ENCODE measurements around the gene TSPAN9. TPM values are rescaled to one million over a fixed set of nuclear protein-coding genes. Genes with fewer than 3 reads are reported as not detected.

Gene TSPAN9
- total RNA-seq, 1 donor from 2014 or later, result 40.9 TPM

DNA sequence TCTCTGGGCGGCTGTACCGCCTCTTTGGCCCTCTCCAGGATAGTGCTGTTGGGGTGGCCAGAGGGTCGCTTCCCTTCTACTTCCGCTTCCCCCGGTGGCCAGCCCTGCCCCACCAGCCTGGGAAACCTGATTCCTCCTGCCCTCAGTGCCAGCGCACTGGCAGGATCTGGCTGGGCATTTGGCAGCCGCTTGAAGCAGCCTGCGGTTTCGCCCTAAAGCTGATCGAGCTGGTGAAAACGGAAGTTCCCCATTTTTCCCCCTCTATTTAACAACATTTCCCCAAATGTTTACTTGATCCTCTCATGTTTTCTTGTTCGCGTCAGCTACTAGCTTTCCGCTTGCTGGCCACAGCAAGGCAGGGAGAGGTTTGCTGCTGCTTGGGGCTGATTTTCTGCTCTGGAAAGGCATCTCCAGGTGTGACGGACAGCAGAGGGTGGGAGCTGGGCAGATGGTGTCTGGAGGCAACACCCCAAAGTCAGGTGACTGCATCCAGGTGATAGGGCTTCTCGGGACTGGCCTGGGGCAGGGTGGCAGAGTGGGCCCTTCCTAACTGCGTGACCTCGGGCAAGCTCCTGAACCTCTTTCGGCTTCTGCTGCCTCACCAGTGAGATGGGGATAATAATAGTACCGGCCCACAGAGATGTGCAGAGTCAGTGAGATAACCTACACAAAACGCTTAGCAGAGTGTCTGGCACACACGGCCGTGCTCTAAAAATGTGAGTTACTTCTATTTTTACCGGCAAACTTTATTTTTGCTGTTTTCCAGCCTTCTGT, 53.1 kb downstream of the TSPAN9 start:
- H3K9me3 ChIP-seq (ENCODE audit: insufficient read depth, low read depth, low read length), result no peaks in the 10 kb centered on the region
- DNase-seq (ENCODE audit: low read depth) (no peak), FAIRE-seq (no peak)
- peaks cover 22% of the 10 kb centered on the region for H3K4me1 ChIP-seq (ENCODE audit: insufficient read depth, low read length)
- Mint-ChIP-seq H3K4me1 (ENCODE audit: low read depth, unreplicated experiment) (peaks cover 13% of the 10 kb centered on the region), H3K4me3 (ENCODE audit: unreplicated experiment) (no peak overlapping the region), H3K9me3 (ENCODE audit: unreplicated experiment) (peaks cover 2% of the 10 kb centered on the region), H3K27me3 (ENCODE audit: low read depth, unreplicated experiment) (peaks cover 14% of the 10 kb centered on the region), H3K36me3 (ENCODE audit: low read depth, unreplicated experiment) (no peaks in the 10 kb centered on the region), H3K27ac (ENCODE audit: unreplicated experiment) (no peak overlapping the region)
- H3K27me3 ChIP-seq (ENCODE audit: insufficient read depth, low read length), result peaks cover 7% of the 10 kb centered on the region
- H2AFZ ChIP-seq (ENCODE audit: low read depth, low read length), result no peak overlapping the region
- no peaks in the 10 kb centered on the region for H3K36me3 ChIP-seq (ENCODE audit: insufficient read depth, low read length)
- peaks cover 17% of the 10 kb centered on the region for H3K79me2 ChIP-seq (ENCODE audit: insufficient read depth, low read length)
- peaks cover 60% of the 10 kb centered on the region for H4K20me1 ChIP-seq (ENCODE audit: insufficient read depth, low read length)
- H3K9ac ChIP-seq (ENCODE audit: low read length), result no peak overlapping the region
- H3K4me3 ChIP-seq (ENCODE audit: insufficient read depth, low read depth, low read length), result no peak overlapping the region
- TF ChIP-seq, protein P1, sequence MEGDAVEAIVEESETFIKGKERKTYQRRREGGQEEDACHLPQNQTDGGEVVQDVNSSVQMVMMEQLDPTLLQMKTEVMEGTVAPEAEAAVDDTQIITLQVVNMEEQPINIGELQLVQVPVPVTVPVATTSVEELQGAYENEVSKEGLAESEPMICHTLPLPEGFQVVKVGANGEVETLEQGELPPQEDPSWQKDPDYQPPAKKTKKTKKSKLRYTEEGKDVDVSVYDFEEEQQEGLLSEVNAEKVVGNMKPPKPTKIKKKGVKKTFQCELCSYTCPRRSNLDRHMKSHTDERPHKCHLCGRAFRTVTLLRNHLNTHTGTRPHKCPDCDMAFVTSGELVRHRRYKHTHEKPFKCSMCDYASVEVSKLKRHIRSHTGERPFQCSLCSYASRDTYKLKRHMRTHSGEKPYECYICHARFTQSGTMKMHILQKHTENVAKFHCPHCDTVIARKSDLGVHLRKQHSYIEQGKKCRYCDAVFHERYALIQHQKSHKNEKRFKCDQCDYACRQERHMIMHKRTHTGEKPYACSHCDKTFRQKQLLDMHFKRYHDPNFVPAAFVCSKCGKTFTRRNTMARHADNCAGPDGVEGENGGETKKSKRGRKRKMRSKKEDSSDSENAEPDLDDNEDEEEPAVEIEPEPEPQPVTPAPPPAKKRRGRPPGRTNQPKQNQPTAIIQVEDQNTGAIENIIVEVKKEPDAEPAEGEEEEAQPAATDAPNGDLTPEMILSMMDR (IDR thresholded peaks at IDR 0.05; ENCODE audit: insufficient read depth, low read depth, low read length), result no peak
- no peak for TF ChIP-seq EZH2 (IDR thresholded peaks at IDR 0.05; ENCODE audit: insufficient read depth, low read length)
- H3K27ac ChIP-seq (ENCODE audit: low read depth, low read length), result no peak overlapping the region
- no peak overlapping the region for H3K4me2 ChIP-seq (ENCODE audit: low read length)

DNA sequence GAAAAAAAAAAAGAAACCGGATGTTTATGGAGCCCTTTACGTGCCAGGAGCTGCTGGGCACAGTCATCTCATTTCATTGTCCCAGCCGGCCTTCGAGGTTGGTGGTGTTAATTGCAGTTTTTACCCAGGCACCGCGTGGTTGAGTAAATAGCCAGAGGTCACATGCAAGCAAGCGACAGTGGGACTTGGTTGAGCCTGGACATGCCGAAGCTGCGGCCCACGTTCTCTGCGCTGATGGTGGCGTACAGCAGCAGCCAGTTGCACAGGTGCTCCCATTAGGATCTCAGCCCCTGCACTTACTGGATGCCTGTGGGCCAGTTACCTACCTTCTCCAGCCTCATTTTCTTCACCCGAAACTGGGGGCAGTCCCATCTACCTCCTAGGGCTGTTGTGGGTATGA, 54.0 kb downstream of the TSPAN9 start:
- H3K9me3 ChIP-seq (ENCODE audit: insufficient read depth, low read depth, low read length), result no peaks in the 10 kb centered on the region
- DNase-seq (ENCODE audit: low read depth) (no peak), FAIRE-seq (no peak)
- H3K4me1 Mint-ChIP-seq (ENCODE audit: low read depth, unreplicated experiment), result peaks cover 13% of the 10 kb centered on the region
- H3K79me2 ChIP-seq (ENCODE audit: insufficient read depth, low read length), result peaks cover 21% of the 10 kb centered on the region
- H3K27me3 Mint-ChIP-seq (ENCODE audit: low read depth, unreplicated experiment), result peaks cover 16% of the 10 kb centered on the region
- H3K9me3 Mint-ChIP-seq (ENCODE audit: unreplicated experiment), result peaks cover 2% of the 10 kb centered on the region
- H3K4me2 ChIP-seq (ENCODE audit: low read length), result no peak overlapping the region
- peaks cover 65% of the 10 kb centered on the region for H4K20me1 ChIP-seq (ENCODE audit: insufficient read depth, low read length)
- H3K4me3 ChIP-seq (ENCODE audit: insufficient read depth, low read depth, low read length), result no peak overlapping the region
- H3K36me3 Mint-ChIP-seq (ENCODE audit: low read depth, unreplicated experiment), result peaks cover 1% of the 10 kb centered on the region
- no peak overlapping the region for H3K27ac ChIP-seq (ENCODE audit: low read depth, low read length)
- no peaks in the 10 kb centered on the region for H3K36me3 ChIP-seq (ENCODE audit: insufficient read depth, low read length)
- H2AFZ ChIP-seq (ENCODE audit: low read depth, low read length), result no peak overlapping the region
- H3K4me1 ChIP-seq (ENCODE audit: insufficient read depth, low read length), result peaks cover 22% of the 10 kb centered on the region
- H3K4me3 Mint-ChIP-seq (ENCODE audit: unreplicated experiment), result no peak overlapping the region
- TF ChIP-seq EZH2 (IDR thresholded peaks at IDR 0.05; ENCODE audit: insufficient read depth, low read length), result no peak
- TF ChIP-seq, protein P1 (IDR thresholded peaks at IDR 0.05; ENCODE audit: insufficient read depth, low read depth, low read length), result no peak
- H3K27ac Mint-ChIP-seq (ENCODE audit: unreplicated experiment), result no peak overlapping the region
- no peak overlapping the region for H3K9ac ChIP-seq (ENCODE audit: low read length)
- H3K27me3 ChIP-seq (ENCODE audit: insufficient read depth, low read length), result peaks cover 7% of the 10 kb centered on the region
